ENCODE measurements around the gene AEBP1. TPM values are rescaled to one million over a fixed set of nuclear protein-coding genes. Genes with fewer than 3 reads are reported as not detected.

The AEBP1 gene
- total RNA-seq, 1 donor from 2014 or later = 35.4 TPM

GRCh38 chr7:44106311-44107065 lies 2.3 kb downstream of the AEBP1 start:
- DNase-seq = no peak
- H3K9me3 Mint-ChIP-seq (ENCODE audit: unreplicated experiment) = no peaks in the 10 kb centered on the region
- TF ChIP-seq CTCF (IDR thresholded peaks at IDR 0.05; ENCODE audit: partially characterized antibody, unreplicated experiment) = no peak
- peaks cover 2% of the 10 kb centered on the region for H3K4me1 Mint-ChIP-seq (ENCODE audit: low read depth, unreplicated experiment)
- H3K36me3 Mint-ChIP-seq (ENCODE audit: unreplicated experiment) = no peaks in the 10 kb centered on the region
- no peak overlapping the region for H3K27ac Mint-ChIP-seq (ENCODE audit: unreplicated experiment)
- H3K27me3 Mint-ChIP-seq (ENCODE audit: unreplicated experiment) = peaks cover 9% of the 10 kb centered on the region
- no peak overlapping the region for H3K4me3 Mint-ChIP-seq (ENCODE audit: unreplicated experiment)

GRCh38 chr7:44107116-44107960 lies 3.2 kb downstream of the AEBP1 start:
- DNase-seq = no peak
- Mint-ChIP-seq H3K27ac (ENCODE audit: unreplicated experiment) (no peak overlapping the region), H3K4me1 (ENCODE audit: low read depth, unreplicated experiment) (peaks cover 2% of the 10 kb centered on the region), H3K27me3 (ENCODE audit: unreplicated experiment) (peaks cover 8% of the 10 kb centered on the region), H3K4me3 (ENCODE audit: unreplicated experiment) (no peak overlapping the region), H3K36me3 (ENCODE audit: unreplicated experiment) (no peaks in the 10 kb centered on the region), H3K9me3 (ENCODE audit: unreplicated experiment) (no peaks in the 10 kb centered on the region)
- no peak for TF ChIP-seq CTCF (IDR thresholded peaks at IDR 0.05; ENCODE audit: partially characterized antibody, unreplicated experiment)

GRCh38 chr7:44107961-44108767 lies 4.0 kb downstream of the AEBP1 start:
- no peak for TF ChIP-seq CTCF (IDR thresholded peaks at IDR 0.05; ENCODE audit: partially characterized antibody, unreplicated experiment)
- Mint-ChIP-seq H3K27me3 (ENCODE audit: unreplicated experiment) (peaks cover 6% of the 10 kb centered on the region), H3K27ac (ENCODE audit: unreplicated experiment) (no peak overlapping the region), H3K4me3 (ENCODE audit: unreplicated experiment) (no peak overlapping the region), H3K9me3 (ENCODE audit: unreplicated experiment) (no peaks in the 10 kb centered on the region), H3K4me1 (ENCODE audit: low read depth, unreplicated experiment) (no peaks in the 10 kb centered on the region), H3K36me3 (ENCODE audit: unreplicated experiment) (no peaks in the 10 kb centered on the region)
- DNase-seq = no peak

GRCh38 chr7:44108768-44109750 lies 4.9 kb downstream of the AEBP1 start:
- H3K27ac Mint-ChIP-seq (ENCODE audit: unreplicated experiment) = no peak overlapping the region
- no peak for TF ChIP-seq CTCF (IDR thresholded peaks at IDR 0.05; ENCODE audit: partially characterized antibody, unreplicated experiment)
- DNase-seq = no peak
- H3K36me3 Mint-ChIP-seq (ENCODE audit: unreplicated experiment) = no peaks in the 10 kb centered on the region
- peaks cover 6% of the 10 kb centered on the region for H3K27me3 Mint-ChIP-seq (ENCODE audit: unreplicated experiment)
- no peak overlapping the region for H3K4me3 Mint-ChIP-seq (ENCODE audit: unreplicated experiment)
- H3K9me3 Mint-ChIP-seq (ENCODE audit: unreplicated experiment) = no peaks in the 10 kb centered on the region
- no peaks in the 10 kb centered on the region for H3K4me1 Mint-ChIP-seq (ENCODE audit: low read depth, unreplicated experiment)

Data from glutamatergic neuron (in vitro differentiated cells).